Aortic smooth muscle cell (primary cell): Measurements from ENCODE around the gene CPT1C. TPM values are rescaled to one million over a fixed set of nuclear protein-coding genes. Genes with fewer than 3 reads are reported as not detected.

Source experiments
- total RNA-seq: library from RNA; depleted of rRNA; stranded (reverse); fragments of >200 nt; gene quantifications from 2 replicates; pipeline ENCODE4 v1.2.3, GENCODE V29; 2014

CPT1C gene
- total RNA-seq, result 10.4 and 21.8 TPM in 2 replicates

GRCh38 chr19:49690656-49691242 lies at the start of gene CPT1C:
Gene CPT1C (plus strand): TSS chr19:49691116. CDS start chr19:49692253, 1,137 bp downstream.

GRCh38 chr19:49641688-49642491 lies 49.0 kb upstream of the CPT1C start, which contains the start of gene SCAF1:
Gene SCAF1 (plus strand): TSS chr19:49642209. CDS start chr19:49645027, 2,818 bp downstream.

GRCh38 chr19:49665351-49666119 lies 25.4 kb upstream of the CPT1C start, which contains the start of the genes BCL2L12 and IRF3:
Gene BCL2L12 (plus strand): TSS chr19:49665933. CDS start chr19:49666693, 760 bp downstream.
Gene IRF3 (minus strand): TSS chr19:49665857. CDS start chr19:49664838, 1,019 bp downstream.

GRCh38 chr19:49677231-49677900 lies 13.6 kb upstream of the CPT1C start, which contains the start of gene PRMT1:
Gene PRMT1 (plus strand): TSS chr19:49677271. CDS start chr19:49677281, 10 bp downstream.

GRCh38 chr19:49689133-49690078 lies 1.5 kb upstream of the CPT1C start, which contains the start of gene ADM5:
Gene ADM5 (plus strand): TSS chr19:49689594. CDS start chr19:49689838, 244 bp downstream.

GRCh38 chr19:49763230-49763629 lies 72.3 kb downstream of the CPT1C start, which contains the start of gene TSKS:
Gene TSKS (minus strand): TSS chr19:49763306. CDS start chr19:49763247, 59 bp downstream.

Other genes starting within 250 kb of the CPT1C start
- gene SLC17A7, start 249.6 kb upstream of the CPT1C start, total RNA-seq, result under 0.01 and 0.19 TPM in 2 replicates
- gene PIH1D1, start 239.3 kb upstream of the CPT1C start, total RNA-seq, result 100 and 117 TPM in 2 replicates
- gene ALDH16A1, start 237.9 kb upstream of the CPT1C start, total RNA-seq, result 27.2 and 40.8 TPM in 2 replicates
- 3.3 and 5.2 TPM in 2 replicates for gene FLT3LG, start 216.9 kb upstream of the CPT1C start, total RNA-seq
- 2,656 and 2,860 TPM in 2 replicates for gene RPL13A, start 203.5 kb upstream of the CPT1C start, total RNA-seq
- 2,801 and 3,340 TPM in 2 replicates for gene RPS11, start 194.7 kb upstream of the CPT1C start, total RNA-seq
- 55.8 and 68.3 TPM in 2 replicates for gene FCGRT, start 178.5 kb upstream of the CPT1C start, total RNA-seq
- 292 and 325 TPM in 2 replicates for gene RCN3, start 163.1 kb upstream of the CPT1C start, total RNA-seq
- gene NOSIP, start 110.6 kb upstream of the CPT1C start, total RNA-seq, result 81.4 and 103 TPM in 2 replicates
- gene PRRG2, start 109.8 kb upstream of the CPT1C start, total RNA-seq, result 0.25 and 0.92 TPM in 2 replicates
- 2.1 and 3.0 TPM in 2 replicates for gene PRR12, start 99.9 kb upstream of the CPT1C start, total RNA-seq
- 44.3 and 46.8 TPM in 2 replicates for gene RRAS, start 51.0 kb upstream of the CPT1C start, total RNA-seq
- gene SCAF1, start 48.9 kb upstream of the CPT1C start, total RNA-seq, result 11.1 and 13.1 TPM in 2 replicates
- 61.1 and 65.4 TPM in 2 replicates for gene IRF3, start 25.3 kb upstream of the CPT1C start, total RNA-seq
- 2.2 and 4.0 TPM in 2 replicates for gene BCL2L12, start 25.2 kb upstream of the CPT1C start, total RNA-seq
- 271 and 406 TPM in 2 replicates for gene PRMT1, start 13.8 kb upstream of the CPT1C start, total RNA-seq
- gene ADM5, start 1.5 kb upstream of the CPT1C start, total RNA-seq, result 0.25 and 0.40 TPM in 2 replicates
- 0.06 and 0.13 TPM in 2 replicates for gene TSKS, start 72.2 kb downstream of the CPT1C start, total RNA-seq
- 78.3 and 86.3 TPM in 2 replicates for gene AP2A1, start 75.9 kb downstream of the CPT1C start, total RNA-seq
- gene FUZ, start 122.2 kb downstream of the CPT1C start, total RNA-seq, result 24.3 and 25.8 TPM in 2 replicates
- gene MED25, start 127.2 kb downstream of the CPT1C start, total RNA-seq, result 16.5 and 16.6 TPM in 2 replicates
- 51.7 and 55.0 TPM in 2 replicates for gene PTOV1, start 160.0 kb downstream of the CPT1C start, total RNA-seq
- 52.4 and 58.9 TPM in 2 replicates for gene PNKP, start 176.5 kb downstream of the CPT1C start, total RNA-seq
- gene AKT1S1, start 186.2 kb downstream of the CPT1C start, total RNA-seq, result 11.0 and 12.4 TPM in 2 replicates
- gene TBC1D17, start 186.6 kb downstream of the CPT1C start, total RNA-seq, result 9.4 and 12.5 TPM in 2 replicates
- 0.13 and 0.56 TPM in 2 replicates for gene IL4I1, start 205.8 kb downstream of the CPT1C start, total RNA-seq
- 2.9 and 3.1 TPM in 2 replicates for gene ATF5, start 238.1 kb downstream of the CPT1C start, total RNA-seq
- 21.2 and 23.6 TPM in 2 replicates for gene NUP62, start 238.4 kb downstream of the CPT1C start, total RNA-seq